Measurements from ENCODE around the gene VIM.
"Not testable (repeated sequence)": the region's sequence is repeated elsewhere in the genome, so short reads cannot be mapped to it uniquely, and the experiment has no call there.

Gene VIM

DNA sequence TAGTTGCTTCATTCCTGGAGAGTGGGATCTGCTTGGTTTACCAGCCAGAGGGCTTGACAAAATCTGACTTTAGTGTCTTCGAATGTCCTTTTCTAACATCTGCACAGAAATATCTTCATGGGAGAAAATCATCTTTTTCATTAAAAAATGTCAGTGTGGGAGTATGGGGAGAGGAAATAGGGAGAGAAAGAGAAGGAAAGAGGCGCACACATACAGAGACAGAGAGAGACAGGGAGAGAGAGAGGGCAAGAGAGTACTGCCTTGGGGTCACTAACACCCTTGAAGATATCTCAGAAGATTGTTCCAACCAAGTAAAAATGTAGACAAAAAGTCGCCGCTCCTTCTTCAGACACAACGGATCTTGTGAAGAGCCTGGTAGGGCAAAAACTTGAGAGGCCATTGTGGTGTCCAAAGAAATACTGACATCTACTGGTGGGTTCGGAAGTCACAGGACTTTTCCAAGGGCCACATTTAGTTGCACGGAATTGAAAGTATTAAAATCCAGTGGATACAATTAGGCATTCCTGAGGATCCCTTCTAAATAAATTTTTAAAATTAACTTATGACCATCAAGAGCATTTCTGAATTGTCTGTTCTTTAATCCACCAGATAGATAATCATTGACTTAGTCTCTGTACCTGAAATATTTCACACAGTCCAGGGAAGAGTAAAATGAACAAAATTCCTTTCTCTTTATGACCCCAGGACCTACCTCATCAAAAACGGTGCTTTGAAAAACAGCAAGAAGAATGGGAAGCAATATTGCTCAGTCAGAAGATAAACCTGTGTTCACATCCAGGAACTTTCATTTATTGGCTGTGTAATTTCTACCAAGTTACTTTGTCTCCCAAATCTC, 29.7 kb downstream of the VIM start:
- DNase-seq (ENCODE audit: low spot score) = peak; percentile 80

- no peak for DNase-seq (ENCODE audit: low spot score)
Observed at GRCh38 chr10:17262502-17262901, 34.5 kb downstream of the VIM start.

- no peak for DNase-seq (ENCODE audit: low spot score)
Observed at GRCh38 chr10:17263580-17263979, 35.5 kb downstream of the VIM start.

DNA sequence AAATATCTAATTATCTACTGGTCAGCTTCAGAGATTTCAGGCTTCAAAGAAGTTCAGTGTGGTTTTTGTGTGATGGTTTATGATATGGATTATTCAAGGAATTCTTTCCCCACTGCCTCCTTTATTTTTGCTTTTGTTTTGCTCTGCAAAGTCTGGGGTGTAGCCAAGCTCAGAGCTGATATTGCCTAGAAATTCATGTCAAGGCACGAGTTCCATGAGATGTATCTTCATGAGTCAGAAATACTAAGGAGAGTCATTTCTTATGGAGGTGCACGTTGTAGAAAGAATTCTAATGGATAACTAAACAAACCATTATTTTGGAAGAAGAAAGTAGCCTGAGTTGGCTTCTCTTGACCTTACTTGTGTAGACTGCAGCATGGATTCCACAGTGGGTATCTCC, 37.4 kb downstream of the VIM start:
- no peak for DNase-seq (ENCODE audit: low spot score)

DNA sequence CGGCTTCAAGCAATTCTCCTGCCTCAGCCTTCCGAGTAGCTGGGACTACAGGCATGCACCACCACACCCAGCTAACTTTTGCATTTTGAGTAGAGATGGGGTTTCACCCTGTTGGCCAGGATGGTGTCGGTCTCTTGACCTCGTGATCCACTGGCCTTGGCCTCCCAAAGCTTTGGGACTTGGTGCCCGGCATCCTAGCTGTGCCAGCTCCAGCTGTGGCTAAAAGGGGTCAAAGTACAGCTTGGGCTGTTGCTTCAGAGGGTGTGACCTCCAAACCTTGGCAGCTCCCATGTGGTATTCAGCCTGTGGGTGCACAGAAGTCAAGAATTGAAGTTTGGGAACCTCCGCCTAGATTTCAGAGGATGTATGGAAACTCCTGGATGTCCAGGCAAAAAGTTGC, 38.5 kb downstream of the VIM start:
- not testable (repeated sequence) for DNase-seq (ENCODE audit: low spot score)

DNA sequence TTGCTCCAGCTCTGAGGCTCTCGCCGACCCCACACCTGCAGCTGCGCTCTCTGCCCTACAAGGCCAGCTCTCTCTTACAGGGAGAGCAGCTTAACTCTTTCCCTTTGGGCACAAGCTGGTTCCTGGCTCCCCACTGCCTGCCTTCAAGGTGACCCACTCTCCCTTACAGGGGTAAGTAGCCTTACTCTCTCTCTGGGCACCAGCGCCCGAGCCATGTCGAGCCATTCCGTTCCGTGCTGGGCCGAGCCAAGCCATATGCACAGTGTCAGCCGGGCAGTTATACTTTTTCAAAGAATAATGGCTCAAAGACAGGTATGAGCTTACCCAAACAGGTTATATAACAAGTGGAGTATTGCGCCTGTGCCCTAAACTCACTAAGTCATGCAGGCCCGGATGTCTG, 44.6 kb downstream of the VIM start:
- no peak for DNase-seq (ENCODE audit: low spot score)

- DNase-seq (ENCODE audit: low spot score) = no peak
Observed at GRCh38 chr10:17273403-17273802, 45.4 kb downstream of the VIM start.

GRCh38 chr10:17276756-17277424, 48.8 kb downstream of the VIM start:
- DNase-seq (ENCODE audit: low spot score) = no peak

- DNase-seq (ENCODE audit: low spot score) = no peak
Observed at GRCh38 chr10:17278607-17279240, 50.7 kb downstream of the VIM start.

- DNase-seq (ENCODE audit: low spot score) = no peak
Observed at GRCh38 chr10:17282311-17282710, 54.3 kb downstream of the VIM start.

- DNase-seq (ENCODE audit: low spot score) = no peak
Observed at GRCh38 chr10:17286562-17287550, 58.8 kb downstream of the VIM start.
